ENCODE results near the gene NEO1. TPM values are rescaled to one million over a fixed set of nuclear protein-coding genes. Genes with fewer than 3 reads are reported as not detected.

NEO1 gene
- total RNA-seq, 4 donors from 2014 or later: 15.5 to 73.4 (median 24.0) TPM

GRCh38 chr15:73338058-73338457, 285.8 kb downstream of the NEO1 start:
- no peak for DNase-seq (ENCODE audit: low spot score)
- ATAC-seq (ENCODE audit: low FRiP score): no peak

DNA sequence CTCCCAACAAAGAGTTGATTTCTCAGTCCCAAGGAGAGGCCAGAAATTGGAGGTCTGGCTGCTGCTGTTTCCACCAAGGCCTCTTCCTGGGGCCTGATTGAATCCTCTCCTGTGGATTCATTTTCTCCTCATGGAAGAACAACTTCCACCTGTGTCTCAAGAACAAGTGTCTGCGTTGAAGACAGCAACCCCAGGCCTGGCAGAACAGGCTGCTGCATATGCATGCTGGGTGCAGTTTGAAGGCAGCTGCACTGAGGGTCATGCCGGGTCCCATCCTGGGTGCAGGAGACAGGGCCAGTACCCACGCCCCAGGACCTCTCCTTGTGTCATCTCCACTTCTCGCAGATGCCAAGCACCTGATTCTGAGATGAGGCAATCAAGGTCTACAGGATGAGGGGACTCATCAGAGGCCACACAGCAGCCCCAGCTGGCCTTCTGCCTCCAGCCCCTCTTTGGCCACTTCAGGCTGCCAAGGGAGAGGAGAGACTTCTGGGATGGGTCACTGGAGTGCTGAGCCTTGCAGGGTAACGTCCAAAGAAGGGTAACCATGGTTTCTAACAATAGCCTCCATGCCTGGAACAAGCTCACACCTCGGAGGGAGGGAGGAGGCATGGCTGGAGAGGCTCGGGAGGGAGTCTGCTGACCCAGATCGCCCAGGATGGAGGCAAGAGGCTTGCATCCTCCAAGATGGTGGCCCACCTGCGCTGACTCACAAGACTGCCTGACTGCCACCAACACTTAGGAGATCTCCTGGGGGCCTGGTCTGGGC, 286.5 kb downstream of the NEO1 start:
- TF ChIP-seq, protein P1, sequence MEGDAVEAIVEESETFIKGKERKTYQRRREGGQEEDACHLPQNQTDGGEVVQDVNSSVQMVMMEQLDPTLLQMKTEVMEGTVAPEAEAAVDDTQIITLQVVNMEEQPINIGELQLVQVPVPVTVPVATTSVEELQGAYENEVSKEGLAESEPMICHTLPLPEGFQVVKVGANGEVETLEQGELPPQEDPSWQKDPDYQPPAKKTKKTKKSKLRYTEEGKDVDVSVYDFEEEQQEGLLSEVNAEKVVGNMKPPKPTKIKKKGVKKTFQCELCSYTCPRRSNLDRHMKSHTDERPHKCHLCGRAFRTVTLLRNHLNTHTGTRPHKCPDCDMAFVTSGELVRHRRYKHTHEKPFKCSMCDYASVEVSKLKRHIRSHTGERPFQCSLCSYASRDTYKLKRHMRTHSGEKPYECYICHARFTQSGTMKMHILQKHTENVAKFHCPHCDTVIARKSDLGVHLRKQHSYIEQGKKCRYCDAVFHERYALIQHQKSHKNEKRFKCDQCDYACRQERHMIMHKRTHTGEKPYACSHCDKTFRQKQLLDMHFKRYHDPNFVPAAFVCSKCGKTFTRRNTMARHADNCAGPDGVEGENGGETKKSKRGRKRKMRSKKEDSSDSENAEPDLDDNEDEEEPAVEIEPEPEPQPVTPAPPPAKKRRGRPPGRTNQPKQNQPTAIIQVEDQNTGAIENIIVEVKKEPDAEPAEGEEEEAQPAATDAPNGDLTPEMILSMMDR (IDR thresholded peaks at IDR 0.05): no peak
- ATAC-seq (ENCODE audit: low FRiP score) (no peak), DNase-seq (ENCODE audit: low spot score) (no peak)

More at GRCh38 chr15:73338058-73338457, 285.8 kb downstream of the NEO1 start:
- TF ChIP-seq, protein P1 (IDR thresholded peaks at IDR 0.05): no peak

- ATAC-seq (ENCODE audit: low FRiP score): no peak
- DNase-seq (ENCODE audit: low spot score): no peak
These were observed 288.4 kb downstream of the NEO1 start for GRCh38 chr15:73340502-73341192.

DNA sequence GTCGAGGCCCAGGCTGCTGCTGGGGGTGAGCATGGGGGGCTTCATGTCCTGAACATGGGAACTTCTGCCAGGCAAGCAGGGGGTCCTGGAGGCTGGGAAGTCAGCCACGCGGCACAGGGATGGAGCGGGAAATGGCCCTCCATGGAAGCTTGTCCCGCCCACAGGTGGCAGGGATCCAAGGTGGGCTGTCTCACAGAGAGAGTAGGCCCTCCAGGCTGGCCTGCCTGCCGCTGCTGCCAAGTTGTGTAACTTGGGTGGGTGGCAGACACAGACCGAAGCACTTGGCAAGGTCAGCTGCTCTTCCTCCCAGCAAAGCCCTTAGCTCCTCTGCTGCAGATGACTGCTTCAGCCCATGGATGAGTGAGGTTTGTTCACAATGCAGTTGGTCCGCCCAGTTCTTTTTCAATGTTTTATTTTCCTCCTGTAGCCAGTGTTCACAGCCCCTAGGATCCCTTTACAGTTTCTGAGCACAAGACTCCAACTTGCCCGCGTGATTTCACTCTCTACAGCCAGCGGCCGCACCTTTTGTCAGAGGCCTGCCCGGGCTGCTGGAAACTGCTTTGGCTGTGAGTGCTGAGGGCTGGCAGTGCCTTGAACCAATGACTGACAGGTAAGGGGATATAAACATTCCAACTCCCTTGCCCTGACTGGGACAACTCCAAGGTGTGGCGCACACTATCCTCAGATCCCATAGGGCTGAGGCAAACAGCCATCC, 289.8 kb downstream of the NEO1 start:
- TF ChIP-seq, protein P1 (IDR thresholded peaks at IDR 0.05): no peak
- no peak for DNase-seq (ENCODE audit: low spot score)
- ATAC-seq (ENCODE audit: low FRiP score): no peak

More at GRCh38 chr15:73340502-73341192, 288.4 kb downstream of the NEO1 start:
- TF ChIP-seq, protein P1 (IDR thresholded peaks at IDR 0.05): no peak

- DNase-seq (ENCODE audit: low spot score) (no peak), ATAC-seq (ENCODE audit: low FRiP score) (no peak)
- TF ChIP-seq, protein P1 (IDR thresholded peaks at IDR 0.05): no peak
These were observed 291.8 kb downstream of the NEO1 start for GRCh38 chr15:73344056-73344455.

DNA sequence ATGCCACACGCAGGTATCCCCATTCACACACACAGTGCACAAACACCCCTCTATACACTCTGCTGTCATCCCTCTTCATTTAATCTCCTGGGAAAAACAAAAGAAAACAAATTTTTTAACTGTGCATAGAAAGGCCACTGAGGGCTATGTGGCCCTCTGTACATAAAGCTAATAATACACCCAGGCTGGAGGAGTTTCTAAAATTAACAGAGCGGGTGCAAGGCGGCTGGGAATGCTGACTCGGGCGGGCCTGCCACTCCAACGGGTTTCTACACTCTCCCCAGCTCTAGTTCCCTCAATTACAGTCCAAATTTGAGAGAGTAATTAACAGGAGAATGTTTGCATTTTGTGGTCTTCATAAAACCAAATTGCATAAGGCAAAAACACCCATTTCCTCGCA, 293.4 kb downstream of the NEO1 start:
- ATAC-seq (ENCODE audit: low FRiP score) (no peak), DNase-seq (ENCODE audit: low spot score) (no peak)
- TF ChIP-seq, protein P1 (IDR thresholded peaks at IDR 0.05): no peak
